PC-3 (cell line): ENCODE measurements around the gene PRLH.

ENCODE experiments used
- CTCF ChIP-seq: fragments of 300-600 bp; sonication (generic); conservative IDR thresholded peaks from 2 replicates; pipeline ENCODE4 v1.5.1; 2017; ENCODE audit warnings: antibody characterized with exemption, low read depth, mild to moderate bottlenecking, low read length
- EZH2 ChIP-seq: fragments of 300-600 bp; sonication (generic); IDR thresholded peaks from one replicate; pipeline ENCODE4 v1.6.1; 2017; ENCODE audit warnings: antibody characterized with exemption, mild to moderate bottlenecking, low read length; ENCODE audit not compliant: unreplicated experiment
- EZH2phosphoT487 ChIP-seq: fragments of 300-600 bp; sonication (generic); IDR thresholded peaks from 2 replicates; pipeline ENCODE4 v1.6.1; 2018; ENCODE audit warnings: mild to moderate bottlenecking, antibody characterized with exemption, low read length, borderline replicate concordance

GRCh38 chr2:237590272-237591140, 24.1 kb downstream of the PRLH start, which contains the start of gene RAB17:
- TF ChIP-seq CTCF (no peak), EZH2phosphoT487 (no peak), EZH2 (no peak)
